ENCODE results near the gene ZNF382. TPM values are rescaled to one million over a fixed set of nuclear protein-coding genes. Genes with fewer than 3 reads are reported as not detected.
A peak's percentile ranks its signal among the peaks of the same experiment; 100 is the strongest.
"Not testable (repeated sequence)": the region's sequence is repeated elsewhere in the genome, so short reads cannot be mapped to it uniquely, and the experiment has no call there.

Gene ZNF382
- total RNA-seq (10 to 100 TPM; 14.1 to 18.7 (median 16.0) TPM), polyA plus RNA-seq (3.9 TPM)
- long read RNA-seq, donor 1, full-length matches to known transcripts: 3 of 15 reads
- long read RNA-seq, donor 1, partial matches to known transcripts: 0 of 15 reads
- long read RNA-seq, donor 1, other reads (novel, unspliced or antisense): 12 of 15 reads
- long read RNA-seq, donor 2, partial matches to known transcripts: 0 of 2 reads
- long read RNA-seq, donor 2, other reads (novel, unspliced or antisense): 2 of 2 reads
- long read RNA-seq, donor 3, full-length matches to known transcripts: 9 of 37 reads
- long read RNA-seq, donor 3, partial matches to known transcripts: 1 of 37 reads
- long read RNA-seq, donor 3, other reads (novel, unspliced or antisense): 27 of 37 reads
- long read RNA-seq, donor 4, partial matches to known transcripts: 0 of 5 reads
- long read RNA-seq, donor 4, other reads (novel, unspliced or antisense): 4 of 5 reads

- H3K27ac ChIP-seq (ENCODE audit: low read length): peak within 1 kb of the TSS; percentile 92
- peak; percentile 86 to 94 (median 93) for DNase-seq
- H3K27me3 ChIP-seq (ENCODE audit: control insufficient read depth, insufficient read depth): no peaks in the 10 kb centered on the region
- WGBS: under 1% methylated on average over 73 of the region's 73 CpGs
- ATAC-seq: peak; percentile 97 to 98
- H3K9me3 ChIP-seq (ENCODE audit: control insufficient read depth, low read length): no peaks in the 10 kb centered on the region
- peaks cover 1% of the 10 kb centered on the region for H3K4me1 ChIP-seq (ENCODE audit: control insufficient read depth, insufficient read depth, low read length)
- intact Hi-C loops (cut with DNase I): no loop called here
- peak within 1 kb of the TSS; percentile 91 for H3K4me3 ChIP-seq (ENCODE audit: low read length)
Observed at GRCh38 chr19:36605101-36605876, at the start of gene ZNF382. Gene ZNF382 (plus strand): TSS chr19:36605313. CDS start chr19:36609915, 4,602 bp downstream.

GRCh38 chr19:36564391-36564790, 40.7 kb upstream of the ZNF382 start:
- no peak overlapping the region for H3K27ac ChIP-seq (ENCODE audit: low read length)
- peaks cover 7% of the 10 kb centered on the region for H3K9me3 ChIP-seq (ENCODE audit: control insufficient read depth, low read length)
- WGBS: 95% methylated on average over 1 of the region's 1 CpG
- H3K4me3 ChIP-seq (ENCODE audit: low read length): no peak overlapping the region
- H3K4me1 ChIP-seq (ENCODE audit: control insufficient read depth, insufficient read depth, low read length): no peaks in the 10 kb centered on the region
- ATAC-seq: no peak
- intact Hi-C loops (cut with DNase I): no loop called here
- DNase-seq: no peak
- no peaks in the 10 kb centered on the region for H3K27me3 ChIP-seq (ENCODE audit: control insufficient read depth, insufficient read depth)

GRCh38 chr19:36572593-36573019, 32.5 kb upstream of the ZNF382 start:
- no peak for ATAC-seq

GRCh38 chr19:36573020-36573894, 31.9 kb upstream of the ZNF382 start, which contains the start of gene ZNF529:
Gene ZNF529 (minus strand): TSS chr19:36573292. CDS start chr19:36572346, 946 bp downstream.
- H3K27ac ChIP-seq (ENCODE audit: low read length): peak within 1 kb of the TSS; percentile 48
- peak; percentile 99 for ATAC-seq
- intact Hi-C loops (cut with DNase I): no loop called here
- WGBS: under 1% methylated on average over 66 of the region's 66 CpGs
- no peaks in the 10 kb centered on the region for H3K9me3 ChIP-seq (ENCODE audit: control insufficient read depth, low read length)
- peaks cover 5% of the 10 kb centered on the region for H3K4me1 ChIP-seq (ENCODE audit: control insufficient read depth, insufficient read depth, low read length)
- H3K4me3 ChIP-seq (ENCODE audit: low read length): peak within 1 kb of the TSS; percentile 79
- DNase-seq: peak; percentile 89 to 94 (median 93)
- H3K27me3 ChIP-seq (ENCODE audit: control insufficient read depth, insufficient read depth): no peaks in the 10 kb centered on the region

More at GRCh38 chr19:36572593-36573019, 32.5 kb upstream of the ZNF382 start:
- DNase-seq: no peak
- H3K9me3 ChIP-seq (ENCODE audit: control insufficient read depth, low read length): no peaks in the 10 kb centered on the region
- peaks cover 5% of the 10 kb centered on the region for H3K4me1 ChIP-seq (ENCODE audit: control insufficient read depth, insufficient read depth, low read length)
- WGBS: 1% methylated on average over 11 of the region's 11 CpGs
- H3K4me3 ChIP-seq (ENCODE audit: low read length): peak overlapping the region; percentile 79
- intact Hi-C loops (cut with DNase I): no loop called here
- H3K27ac ChIP-seq (ENCODE audit: low read length): peak overlapping the region; percentile 25
- H3K27me3 ChIP-seq (ENCODE audit: control insufficient read depth, insufficient read depth): no peaks in the 10 kb centered on the region

- ATAC-seq (peak in 1 of 2 donors; percentile 6), DNase-seq (peak in 1 of 3 donors; percentile 23)
- intact Hi-C loops (cut with DNase I): no loop called here
- 28% methylated on average over 18 of the region's 18 CpGs for WGBS
- peak overlapping the region; percentile 79 for H3K4me3 ChIP-seq (ENCODE audit: low read length)
- H3K4me1 ChIP-seq (ENCODE audit: control insufficient read depth, insufficient read depth, low read length): peaks cover 5% of the 10 kb centered on the region
- H3K27ac ChIP-seq (ENCODE audit: low read length): peak overlapping the region; percentile 48
- no peaks in the 10 kb centered on the region for H3K27me3 ChIP-seq (ENCODE audit: control insufficient read depth, insufficient read depth)
- H3K9me3 ChIP-seq (ENCODE audit: control insufficient read depth, low read length): no peaks in the 10 kb centered on the region
Observed at GRCh38 chr19:36573895-36574720, 31.0 kb upstream of the ZNF382 start.

GRCh38 chr19:36574741-36575140, 30.4 kb upstream of the ZNF382 start:
- H3K4me1 ChIP-seq (ENCODE audit: control insufficient read depth, insufficient read depth, low read length): peaks cover 5% of the 10 kb centered on the region
- intact Hi-C loops (cut with DNase I): no loop called here
- H3K9me3 ChIP-seq (ENCODE audit: control insufficient read depth, low read length): no peaks in the 10 kb centered on the region
- H3K27me3 ChIP-seq (ENCODE audit: control insufficient read depth, insufficient read depth): no peaks in the 10 kb centered on the region
- H3K4me3 ChIP-seq (ENCODE audit: low read length): no peak overlapping the region
- DNase-seq (no peak), ATAC-seq (no peak)
- 81% methylated on average over 2 of the region's 2 CpGs for WGBS
- no peak overlapping the region for H3K27ac ChIP-seq (ENCODE audit: low read length)

GRCh38 chr19:36577271-36577996, 27.7 kb upstream of the ZNF382 start:
- intact Hi-C loops (cut with DNase I): no loop called here
- WGBS: 93% methylated on average over 3 of the region's 3 CpGs

GRCh38 chr19:36579255-36579654, 25.9 kb upstream of the ZNF382 start:
- Histone ChIP-seq H3K27ac (ENCODE audit: low read length) (no peak overlapping the region), H3K27me3 (ENCODE audit: control insufficient read depth, insufficient read depth) (no peaks in the 10 kb centered on the region), H3K9me3 (ENCODE audit: control insufficient read depth, low read length) (no peaks in the 10 kb centered on the region), H3K4me1 (ENCODE audit: control insufficient read depth, insufficient read depth, low read length) (peaks cover 2% of the 10 kb centered on the region), H3K4me3 (ENCODE audit: low read length) (no peak overlapping the region)
- intact Hi-C loops (cut with DNase I): no loop called here
- ATAC-seq (no peak), DNase-seq (no peak)

More at GRCh38 chr19:36577271-36577996, 27.7 kb upstream of the ZNF382 start:
- Histone ChIP-seq H3K4me3 (ENCODE audit: low read length) (no peak overlapping the region), H3K4me1 (ENCODE audit: control insufficient read depth, insufficient read depth, low read length) (peaks cover 3% of the 10 kb centered on the region), H3K27me3 (ENCODE audit: control insufficient read depth, insufficient read depth) (no peaks in the 10 kb centered on the region), H3K27ac (ENCODE audit: low read length) (no peak overlapping the region), H3K9me3 (ENCODE audit: control insufficient read depth, low read length) (no peaks in the 10 kb centered on the region)
- DNase-seq (no peak), ATAC-seq (no peak)

GRCh38 chr19:36602681-36603080, 2.4 kb upstream of the ZNF382 start:
- WGBS: 89% methylated on average over 10 of the region's 10 CpGs
- H3K9me3 ChIP-seq (ENCODE audit: control insufficient read depth, low read length); H3K4me1 ChIP-seq (ENCODE audit: control insufficient read depth, insufficient read depth, low read length); H3K4me3 ChIP-seq (ENCODE audit: low read length); DNase-seq; H3K27ac ChIP-seq (ENCODE audit: low read length); H3K27me3 ChIP-seq (ENCODE audit: control insufficient read depth, insufficient read depth); intact Hi-C loops (cut with DNase I); ATAC-seq: not testable (repeated sequence)
